Measurements from ENCODE around the gene TNFSF12.

DNA sequence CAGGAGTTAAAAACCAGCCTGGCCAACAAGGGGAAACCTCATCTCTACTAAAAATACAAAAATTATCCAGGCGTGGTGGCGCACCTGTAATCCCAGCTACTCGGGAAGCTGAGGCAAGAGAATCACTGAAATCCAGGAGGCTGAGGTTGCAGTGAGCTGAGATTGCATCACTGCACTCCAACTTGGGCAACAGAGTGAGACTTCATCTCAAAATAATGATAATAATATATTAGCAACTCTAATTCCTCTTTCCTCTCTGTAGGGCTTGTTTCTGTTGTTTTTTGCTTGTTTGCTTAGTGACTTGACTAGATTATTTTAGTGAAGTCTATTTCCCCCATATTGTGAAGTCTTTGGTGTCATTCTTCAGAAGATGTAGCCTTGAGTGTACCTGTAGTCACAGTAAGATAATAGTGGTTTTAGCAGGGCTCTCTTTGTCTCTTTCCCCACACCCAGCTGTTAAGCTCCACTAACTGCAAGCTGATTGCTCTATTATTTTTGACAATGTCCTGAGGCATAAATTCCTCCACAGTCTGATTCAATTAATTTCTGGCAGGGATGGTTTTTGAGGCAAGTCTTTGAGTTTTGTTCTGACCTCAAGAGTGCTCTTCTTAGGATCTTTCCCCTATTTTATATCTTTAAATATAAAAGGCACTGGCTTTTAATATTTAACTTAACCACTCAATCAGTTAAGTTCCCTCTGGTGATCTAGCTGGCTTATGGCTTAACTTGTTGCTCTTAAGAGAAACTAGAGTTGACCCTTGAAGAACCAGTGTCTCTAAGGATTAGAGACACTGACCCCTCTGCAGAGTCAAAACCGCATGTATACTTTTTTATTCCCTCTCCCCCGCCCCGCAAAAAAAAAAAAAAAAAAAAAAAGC is 18.6 kb upstream of the TNFSF12 start:
- TF ChIP-seq POLR2AphosphoS5 (IDR thresholded peaks at IDR 0.05) (no peak), EP300 (IDR thresholded peaks at IDR 0.05) (no peak), POLR2A (IDR thresholded peaks at IDR 0.05) (no peak)
- TF ChIP-seq, protein P1, sequence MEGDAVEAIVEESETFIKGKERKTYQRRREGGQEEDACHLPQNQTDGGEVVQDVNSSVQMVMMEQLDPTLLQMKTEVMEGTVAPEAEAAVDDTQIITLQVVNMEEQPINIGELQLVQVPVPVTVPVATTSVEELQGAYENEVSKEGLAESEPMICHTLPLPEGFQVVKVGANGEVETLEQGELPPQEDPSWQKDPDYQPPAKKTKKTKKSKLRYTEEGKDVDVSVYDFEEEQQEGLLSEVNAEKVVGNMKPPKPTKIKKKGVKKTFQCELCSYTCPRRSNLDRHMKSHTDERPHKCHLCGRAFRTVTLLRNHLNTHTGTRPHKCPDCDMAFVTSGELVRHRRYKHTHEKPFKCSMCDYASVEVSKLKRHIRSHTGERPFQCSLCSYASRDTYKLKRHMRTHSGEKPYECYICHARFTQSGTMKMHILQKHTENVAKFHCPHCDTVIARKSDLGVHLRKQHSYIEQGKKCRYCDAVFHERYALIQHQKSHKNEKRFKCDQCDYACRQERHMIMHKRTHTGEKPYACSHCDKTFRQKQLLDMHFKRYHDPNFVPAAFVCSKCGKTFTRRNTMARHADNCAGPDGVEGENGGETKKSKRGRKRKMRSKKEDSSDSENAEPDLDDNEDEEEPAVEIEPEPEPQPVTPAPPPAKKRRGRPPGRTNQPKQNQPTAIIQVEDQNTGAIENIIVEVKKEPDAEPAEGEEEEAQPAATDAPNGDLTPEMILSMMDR (IDR thresholded peaks at IDR 0.05), result no peak

Measured in suprapubic skin (tissue), 4 donors.